GM19463 (cell line): ENCODE results near the gene SINHCAF.
"Not testable (repeated sequence)": the region's sequence is repeated elsewhere in the genome, so short reads cannot be mapped to it uniquely, and the experiment has no call there.

ENCODE experiments used
- ATAC-seq: cut with Tn5 transposase; IDR thresholded peaks from one replicate; pipeline ENCODE4 v1.9.1; 2021; ENCODE audit warnings: mild to moderate bottlenecking, moderate library complexity; ENCODE audit not compliant: unreplicated experiment

Gene SINHCAF

GRCh38 chr12:31325877-31326631 is at the start of gene SINHCAF:
SINHCAF (minus strand) TSS chr12:31326150; CDS start chr12:31298204, 27,946 bp downstream.
- peak; percentile 57 for ATAC-seq

- not testable (repeated sequence) for ATAC-seq
These were observed 49.5 kb upstream of the SINHCAF start for GRCh38 chr12:31375422-31375821.

GRCh38 chr12:31371256-31371620 is 45.3 kb upstream of the SINHCAF start:
- no peak for ATAC-seq

GRCh38 chr12:31370531-31371255 is 44.7 kb upstream of the SINHCAF start:
- ATAC-seq = no peak

- ATAC-seq = no peak
These were observed 44.0 kb upstream of the SINHCAF start for GRCh38 chr12:31369712-31370521.

- ATAC-seq = no peak
These were observed 42.9 kb upstream of the SINHCAF start for GRCh38 chr12:31368666-31369361.

GRCh38 chr12:31366104-31366621 is 40.2 kb upstream of the SINHCAF start:
- no peak for ATAC-seq

- ATAC-seq = no peak
These were observed 37.9 kb upstream of the SINHCAF start for GRCh38 chr12:31363831-31364230.

GRCh38 chr12:31363416-31363809 is 37.5 kb upstream of the SINHCAF start:
- peak; percentile 4 for ATAC-seq

GRCh38 chr12:31362759-31363415 is 36.9 kb upstream of the SINHCAF start:
- peak; percentile 79 for ATAC-seq

GRCh38 chr12:31362115-31362758 is 36.3 kb upstream of the SINHCAF start:
- ATAC-seq = peak; percentile 38

- ATAC-seq = no peak
These were observed 35.8 kb upstream of the SINHCAF start for GRCh38 chr12:31361730-31362114.

- no peak for ATAC-seq
These were observed 29.8 kb upstream of the SINHCAF start for GRCh38 chr12:31355747-31356107.

- no peak for ATAC-seq
These were observed 28.1 kb upstream of the SINHCAF start for GRCh38 chr12:31353750-31354708.

- ATAC-seq = no peak
These were observed 20.3 kb upstream of the SINHCAF start for GRCh38 chr12:31346267-31346666.

GRCh38 chr12:31343139-31343538 is 17.2 kb upstream of the SINHCAF start:
- ATAC-seq = no peak

GRCh38 chr12:31342286-31342685 is 16.3 kb upstream of the SINHCAF start:
- ATAC-seq = no peak

- ATAC-seq = no peak
These were observed 14.1 kb upstream of the SINHCAF start for GRCh38 chr12:31339831-31340622.
